Measurements from ENCODE around the gene MYPOP. TPM values are rescaled to one million over a fixed set of nuclear protein-coding genes. Genes with fewer than 3 reads are reported as not detected.

MYPOP gene
- total RNA-seq, 1 donor from 2014 or later = 9.1 TPM

- H3K36me3 Mint-ChIP-seq (ENCODE audit: low read depth) = no peaks in the 10 kb centered on the region
- peak; percentile 87 for DNase-seq (ENCODE audit: low read depth, low spot score)
These were observed 25.3 kb upstream of the MYPOP start for GRCh38 chr19:45927565-45928261.

GRCh38 chr19:45924891-45925447 lies 22.6 kb upstream of the MYPOP start:
- Mint-ChIP-seq H3K9me3 (no peaks in the 10 kb centered on the region), H3K27me3 (ENCODE audit: low read depth) (peaks cover 16% of the 10 kb centered on the region), H3K4me1 (peaks cover 26% of the 10 kb centered on the region), H3K4me3 (no peak overlapping the region), H3K36me3 (ENCODE audit: low read depth) (no peaks in the 10 kb centered on the region), H3K27ac (ENCODE audit: unreplicated experiment) (no peak overlapping the region)
- no peak for DNase-seq (ENCODE audit: low read depth, low spot score)
- TF ChIP-seq, protein P1, sequence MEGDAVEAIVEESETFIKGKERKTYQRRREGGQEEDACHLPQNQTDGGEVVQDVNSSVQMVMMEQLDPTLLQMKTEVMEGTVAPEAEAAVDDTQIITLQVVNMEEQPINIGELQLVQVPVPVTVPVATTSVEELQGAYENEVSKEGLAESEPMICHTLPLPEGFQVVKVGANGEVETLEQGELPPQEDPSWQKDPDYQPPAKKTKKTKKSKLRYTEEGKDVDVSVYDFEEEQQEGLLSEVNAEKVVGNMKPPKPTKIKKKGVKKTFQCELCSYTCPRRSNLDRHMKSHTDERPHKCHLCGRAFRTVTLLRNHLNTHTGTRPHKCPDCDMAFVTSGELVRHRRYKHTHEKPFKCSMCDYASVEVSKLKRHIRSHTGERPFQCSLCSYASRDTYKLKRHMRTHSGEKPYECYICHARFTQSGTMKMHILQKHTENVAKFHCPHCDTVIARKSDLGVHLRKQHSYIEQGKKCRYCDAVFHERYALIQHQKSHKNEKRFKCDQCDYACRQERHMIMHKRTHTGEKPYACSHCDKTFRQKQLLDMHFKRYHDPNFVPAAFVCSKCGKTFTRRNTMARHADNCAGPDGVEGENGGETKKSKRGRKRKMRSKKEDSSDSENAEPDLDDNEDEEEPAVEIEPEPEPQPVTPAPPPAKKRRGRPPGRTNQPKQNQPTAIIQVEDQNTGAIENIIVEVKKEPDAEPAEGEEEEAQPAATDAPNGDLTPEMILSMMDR (conservative IDR thresholded peaks at IDR 0.05) = no peak

More at GRCh38 chr19:45927565-45928261, 25.3 kb upstream of the MYPOP start:
- TF ChIP-seq, protein P1 (conservative IDR thresholded peaks at IDR 0.05) = peak; percentile 27
- peak overlapping the region; percentile 2 for H3K27ac Mint-ChIP-seq (ENCODE audit: unreplicated experiment)
- H3K4me1 Mint-ChIP-seq = peaks cover 14% of the 10 kb centered on the region
- peak overlapping the region; percentile 9 for H3K4me3 Mint-ChIP-seq
- no peaks in the 10 kb centered on the region for H3K9me3 Mint-ChIP-seq
- peaks cover 34% of the 10 kb centered on the region for H3K27me3 Mint-ChIP-seq (ENCODE audit: low read depth)

GRCh38 chr19:45922281-45922680 lies 19.9 kb upstream of the MYPOP start:
- TF ChIP-seq, protein P1 (conservative IDR thresholded peaks at IDR 0.05) = peak; percentile 47
- H3K27me3 Mint-ChIP-seq (ENCODE audit: low read depth) = peaks cover 8% of the 10 kb centered on the region
- no peaks in the 10 kb centered on the region for H3K9me3 Mint-ChIP-seq
- H3K36me3 Mint-ChIP-seq (ENCODE audit: low read depth) = no peaks in the 10 kb centered on the region
- H3K4me3 Mint-ChIP-seq = no peak overlapping the region
- DNase-seq (ENCODE audit: low read depth, low spot score) = no peak
- peaks cover 28% of the 10 kb centered on the region for H3K4me1 Mint-ChIP-seq
- no peak overlapping the region for H3K27ac Mint-ChIP-seq (ENCODE audit: unreplicated experiment)

DNA sequence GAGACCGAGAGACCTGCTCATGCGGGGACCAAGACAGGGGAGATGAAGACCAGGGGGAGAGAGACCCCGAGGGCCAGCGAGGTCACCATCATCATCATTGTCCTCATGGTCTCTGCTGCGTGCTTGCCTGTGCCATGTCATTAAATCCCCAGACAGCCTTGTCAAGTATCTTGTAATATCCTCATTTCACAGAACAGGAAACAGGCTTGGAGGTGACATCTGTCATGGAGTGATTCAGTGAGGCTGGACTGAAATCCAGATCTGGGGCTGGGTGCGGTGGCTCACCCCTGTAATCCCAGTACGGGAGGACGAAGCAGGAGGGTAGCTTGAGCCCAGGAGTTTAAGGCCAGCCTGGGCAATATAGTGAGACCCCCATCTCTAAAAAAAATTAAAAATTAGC lies 18.0 kb upstream of the MYPOP start:
- peaks cover 6% of the 10 kb centered on the region for H3K27me3 Mint-ChIP-seq (ENCODE audit: low read depth)
- no peak for DNase-seq (ENCODE audit: low read depth, low spot score)
- H3K9me3 Mint-ChIP-seq = no peaks in the 10 kb centered on the region
- peaks cover 28% of the 10 kb centered on the region for H3K4me1 Mint-ChIP-seq
- no peak overlapping the region for H3K27ac Mint-ChIP-seq (ENCODE audit: unreplicated experiment)
- H3K36me3 Mint-ChIP-seq (ENCODE audit: low read depth) = no peaks in the 10 kb centered on the region
- TF ChIP-seq, protein P1 (conservative IDR thresholded peaks at IDR 0.05) = no peak
- H3K4me3 Mint-ChIP-seq = no peak overlapping the region

DNA sequence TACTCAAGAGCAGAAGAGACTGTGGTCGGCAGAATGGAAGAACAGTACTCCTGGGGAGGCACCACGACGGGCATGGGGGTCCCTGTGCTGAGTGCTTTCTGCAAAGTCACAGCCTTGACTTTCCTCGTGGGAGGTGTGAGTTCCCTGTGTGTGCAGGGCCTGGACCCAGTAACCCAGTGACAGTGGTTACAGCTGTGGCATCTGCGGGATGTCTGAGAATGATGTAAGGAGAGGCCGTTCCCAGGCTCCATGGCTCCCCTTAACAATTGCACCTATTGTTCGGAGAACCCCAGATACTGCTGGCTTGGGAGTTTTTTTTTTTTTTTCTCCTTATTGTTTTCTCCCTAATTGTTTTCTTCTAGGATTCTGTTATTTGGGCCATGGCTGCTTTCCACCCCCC lies 17.3 kb upstream of the MYPOP start:
- Mint-ChIP-seq H3K9me3 (no peaks in the 10 kb centered on the region), H3K36me3 (ENCODE audit: low read depth) (no peaks in the 10 kb centered on the region), H3K4me1 (peaks cover 28% of the 10 kb centered on the region), H3K4me3 (peak overlapping the region; percentile 12), H3K27ac (ENCODE audit: unreplicated experiment) (no peak overlapping the region), H3K27me3 (ENCODE audit: low read depth) (peaks cover 6% of the 10 kb centered on the region)
- TF ChIP-seq, protein P1 (conservative IDR thresholded peaks at IDR 0.05) = no peak
- no peak for DNase-seq (ENCODE audit: low read depth, low spot score)
